Adrenal gland (tissue), 12 donors: Measurements from ENCODE around the gene HLCS. TPM values are rescaled to one million over a fixed set of nuclear protein-coding genes. Genes with fewer than 3 reads are reported as not detected.

Experiments
- DNase-seq, 7 donors: peaks; one replicate each; pipeline ENCODE4 v3.0.0-alpha.2; 2019 to 2020
- H3K27ac ChIP-seq, 5 donors: fragments of 200-600 bp; sonication (generic) in 4 of 5; 1 replicate in 3 of 5; 2 replicates in 2 of 5; pipeline versions ENCODE4 v1.5.1 to v1.8.0; 2016 to 2020; ENCODE audit warnings: mild to moderate bottlenecking in 1 of 5
- H3K27me3 ChIP-seq: fragments of 200-600 bp; 2 replicates; pipeline ENCODE4 v1.8.0; 2021
- H3K36me3 ChIP-seq, 2 donors: fragments of 200-600 bp; replicated peaks in 1 of 2; 1 replicate in 1 of 2; 2 replicates in 1 of 2; pipeline versions ENCODE4 v1.5.1 to v1.8.0; 2018 to 2022
- H3K4me1 ChIP-seq, 2 donors: fragments of 200-600 bp; replicated peaks in 1 of 2; 1 replicate in 1 of 2; 2 replicates in 1 of 2; pipeline versions ENCODE4 v1.5.1 to v1.8.0; 2018 to 2021
- H3K4me3 ChIP-seq, 4 donors: fragments of 200-600 bp; sonication (generic) in 3 of 4; one replicate each; pipeline ENCODE4 v1.5.1; 2016 to 2018
- H3K9me3 ChIP-seq, 3 donors: fragments of 200-600 bp; sonication (generic) in 1 of 3; replicated peaks in 1 of 3; 1 replicate in 2 of 3; 2 replicates in 1 of 3; pipeline versions ENCODE4 v1.5.1 to v1.8.0; 2016 to 2021
- CTCF ChIP-seq, 6 experiments: fragments of 450-650 bp in 4 of 6; fragments of 200-600 bp in 2 of 6; sonication (generic) in 1 of 6; IDR thresholded peaks; 1 replicate in 5 of 6; 2 replicates in 1 of 6; pipeline versions ENCODE4 v1.5.1 to v1.8.0; 2016 to 2021; ENCODE audit warnings: antibody characterized with exemption in 6 of 6, mild to moderate bottlenecking in 2 of 6, moderate library complexity in 1 of 6
- POLR2A ChIP-seq, 2 donors: fragments of 450-650 bp; IDR thresholded peaks; one replicate each; pipeline ENCODE4 v1.6.1; 2017; ENCODE audit warnings: antibody characterized with exemption in 2 of 2, mild to moderate bottlenecking in 2 of 2, moderate library complexity in 1 of 2
- WGBS, 4 donors: extraction: QIAGEN DNeasy Blood & Tissue Kit in 2 of 4; methylation state at CpG; one replicate each; pipeline versions ENCODE4 v1.1.5 to v1.1.7; 2013 to 2017; 5-methylcytosine and 5-hydroxymethylcytosine counted together
- intact Hi-C, 2 donors: fragments of 100-400 bp; cut with DNase I; formaldehyde crosslinking; loops; one replicate each; pipeline versions ENCODE4 v1.14.1 to v1.15.0; 2022 to 2023
- polyA plus RNA-seq, 3 donors: library from polyadenylated mRNA; stranded (reverse); fragments of 200-250 nt in 2 of 3; fragments of 350-450 nt in 1 of 3; fragmentation: Illumina TruSeq in 1 of 3; extraction: RNeasy Lipid Tissue Mini Kit (QIAGEN cat#74804) in 1 of 3; gene quantifications; one replicate each; pipeline ENCODE4 v1.2.3, GENCODE V29; 2013 to 2014
- total RNA-seq, 9 donors: library from RNA; depleted of rRNA in 4 of 9; stranded (reverse); fragments of >200 nt in 4 of 9; fragments of 120-200 nt in 1 of 9; fragmentation: NEBNext Ultra II Directional in 1 of 9; extraction: Animal tissue kit (Norgen Biotek cat#: 25700) in 1 of 9; gene quantifications; one replicate each; pipeline versions ENCODE4 v1.1.0 to v1.2.4, GENCODE V29; 2013 to 2023
- donor health status: healthy with polysubstance abuse.
- donor health status: Bipolar disorder and iron deficiency.
- donor health status: DM: yes; HTN: yes; CAD: no.
- donor health status: DM: no; HTN: no; CAD: no.
- donor health status: DM: no; HTN: no; CAD: no.
- donor health status: DM: yes; HTN: yes; CAD: no.

The HLCS gene
- total and polyA plus RNA-seq, 12 donors, result 4.4 to 34.4 (median 19.8) TPM

- no peak overlapping the region for H3K4me3 ChIP-seq
- intact Hi-C loops, result no loop called here
- TF ChIP-seq POLR2A (IDR thresholded peaks at IDR 0.05), result no peak
- TF ChIP-seq CTCF (IDR thresholded peaks at IDR 0.05), result no peak
- DNase-seq, result peak in 4 of 7 donors; percentile 35 to 60 (median 44)
- peaks cover 0 to 7% of the 10 kb centered on the region in 2 donors for H3K4me1 ChIP-seq
- no peaks in the 10 kb centered on the region for H3K9me3 ChIP-seq
- WGBS, 4 donors, result 18 to 23% (median 20%) methylated on average over 1 of the region's 1 CpG; no CpG with 5 or more reads in 1 of the 4 donors
- no peaks in the 10 kb centered on the region for H3K36me3 ChIP-seq
- no peak overlapping the region for H3K27ac ChIP-seq
- H3K27me3 ChIP-seq, result no peaks in the 10 kb centered on the region
Observed at GRCh38 chr21:36835383-36835795, 131.1 kb downstream of the HLCS start.

- 95 to 100% (median 99%) methylated on average over 3 to 4 of the region's 4 CpGs for WGBS, 4 donors
- Histone ChIP-seq H3K4me3 (no peak overlapping the region), H3K9me3 (no peaks in the 10 kb centered on the region), H3K4me1 (peaks cover 0 to 7% of the 10 kb centered on the region in 2 donors), H3K27me3 (no peaks in the 10 kb centered on the region), H3K27ac (no peak overlapping the region), H3K36me3 (no peaks in the 10 kb centered on the region)
- TF ChIP-seq CTCF (IDR thresholded peaks at IDR 0.05) (no peak), POLR2A (IDR thresholded peaks at IDR 0.05) (no peak)
- DNase-seq, result no peak
- intact Hi-C loops, result no loop called here
Observed at GRCh38 chr21:36834192-36834591, 132.3 kb downstream of the HLCS start.

DNA sequence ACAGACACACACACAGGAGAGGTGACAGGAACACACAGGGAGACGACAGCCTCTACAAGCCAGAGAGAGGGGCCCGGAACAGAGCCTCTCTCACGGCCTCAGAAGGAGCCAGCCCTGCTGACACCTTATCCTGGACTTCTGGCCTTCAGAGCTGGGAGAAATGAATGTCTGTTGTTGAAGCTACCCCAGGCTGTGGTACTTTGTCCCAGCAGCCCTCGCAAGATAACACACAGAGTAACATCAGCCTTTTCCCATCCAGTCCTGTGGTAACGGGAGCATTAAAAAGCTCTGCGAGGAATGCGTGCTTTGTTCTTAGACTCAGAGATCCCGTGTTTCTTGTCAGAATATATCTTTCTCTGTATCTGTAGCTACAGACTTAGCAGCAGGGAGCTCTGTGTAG, 136.4 kb downstream of the HLCS start:
- H3K27ac ChIP-seq, result no peak overlapping the region
- TF ChIP-seq CTCF (IDR thresholded peaks at IDR 0.05) (no peak), POLR2A (IDR thresholded peaks at IDR 0.05) (no peak)
- H3K9me3 ChIP-seq, result no peaks in the 10 kb centered on the region
- no peak overlapping the region for H3K4me3 ChIP-seq
- peaks cover 0 to 7% of the 10 kb centered on the region in 2 donors for H3K4me1 ChIP-seq
- intact Hi-C loops, result no loop called here
- no peaks in the 10 kb centered on the region for H3K27me3 ChIP-seq
- no peak for DNase-seq
- no peaks in the 10 kb centered on the region for H3K36me3 ChIP-seq
- 74 to 86% (median 81%) methylated on average over 8 of the region's 8 CpGs for WGBS, 4 donors

DNA sequence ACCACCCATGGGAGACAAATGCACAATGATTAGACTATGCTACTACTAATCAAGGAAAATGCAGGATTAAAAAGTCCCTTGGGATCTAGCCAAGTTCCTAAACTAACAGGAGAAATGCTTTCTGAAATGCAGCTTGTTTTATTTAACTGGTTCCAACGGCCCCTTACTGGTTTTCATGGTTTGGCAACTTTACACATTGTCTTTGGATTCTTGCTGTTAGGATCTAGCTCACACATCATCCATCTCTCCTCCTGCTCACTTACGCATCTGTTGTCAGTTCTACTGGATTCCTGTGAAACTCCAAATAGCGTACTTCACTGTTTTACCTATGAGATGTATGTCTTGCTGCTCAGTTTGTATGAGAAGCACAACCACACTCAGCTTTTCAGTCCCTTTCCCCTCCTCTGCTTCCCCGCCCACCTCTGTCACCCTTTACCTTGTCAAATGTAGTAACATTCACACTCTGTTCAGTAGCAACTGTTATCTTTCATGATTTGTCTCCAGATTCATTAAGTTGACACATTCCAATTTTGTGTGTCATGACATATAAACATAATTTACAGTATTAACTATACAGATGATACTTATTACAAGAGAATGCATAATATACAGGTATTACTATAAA, 137.5 kb downstream of the HLCS start:
- Histone ChIP-seq H3K36me3 (no peaks in the 10 kb centered on the region), H3K4me3 (no peak overlapping the region), H3K4me1 (peaks cover 0 to 7% of the 10 kb centered on the region in 2 donors), H3K27ac (no peak overlapping the region), H3K27me3 (no peaks in the 10 kb centered on the region), H3K9me3 (no peaks in the 10 kb centered on the region)
- TF ChIP-seq POLR2A (IDR thresholded peaks at IDR 0.05) (no peak), CTCF (IDR thresholded peaks at IDR 0.05) (no peak)
- intact Hi-C loops, result no loop called here
- DNase-seq, result no peak
- 78 to 80% (median 79%) methylated on average over 4 of the region's 4 CpGs for WGBS, 4 donors
